HG03097 (cell line): ENCODE results near the gene SLCO1B3.

ENCODE experiments used
- ATAC-seq: cut with Tn5 transposase; IDR thresholded peaks from one replicate; pipeline ENCODE4 v1.9.1; 2021; ENCODE audit not compliant: unreplicated experiment, low FRiP score

The SLCO1B3 gene

GRCh38 chr12:20883288-20883687, 72.8 kb downstream of the SLCO1B3 start:
- ATAC-seq = no peak

GRCh38 chr12:20885116-20885515, 74.6 kb downstream of the SLCO1B3 start:
- no peak for ATAC-seq

- ATAC-seq = no peak
Observed at GRCh38 chr12:20885552-20885951, 75.0 kb downstream of the SLCO1B3 start.

- ATAC-seq = no peak
Observed at GRCh38 chr12:20917269-20917668, 106.8 kb downstream of the SLCO1B3 start.

GRCh38 chr12:20917819-20918218, 107.3 kb downstream of the SLCO1B3 start:
- no peak for ATAC-seq

- no peak for ATAC-seq
Observed at GRCh38 chr12:20931894-20932293, 121.4 kb downstream of the SLCO1B3 start.

- ATAC-seq = no peak
Observed at GRCh38 chr12:20946732-20947131, 136.2 kb downstream of the SLCO1B3 start.

GRCh38 chr12:20950248-20950647, 139.7 kb downstream of the SLCO1B3 start:
- ATAC-seq = no peak

- no peak for ATAC-seq
Observed at GRCh38 chr12:20963303-20963702, 152.8 kb downstream of the SLCO1B3 start.

- no peak for ATAC-seq
Observed at GRCh38 chr12:20963762-20964161, 153.3 kb downstream of the SLCO1B3 start.
